ENCODE data around the gene PLEKHH1.

PLEKHH1 gene

GRCh38 chr14:67514650-67515385, 18.3 kb upstream of the PLEKHH1 start:
- TF ChIP-seq, protein P1, sequence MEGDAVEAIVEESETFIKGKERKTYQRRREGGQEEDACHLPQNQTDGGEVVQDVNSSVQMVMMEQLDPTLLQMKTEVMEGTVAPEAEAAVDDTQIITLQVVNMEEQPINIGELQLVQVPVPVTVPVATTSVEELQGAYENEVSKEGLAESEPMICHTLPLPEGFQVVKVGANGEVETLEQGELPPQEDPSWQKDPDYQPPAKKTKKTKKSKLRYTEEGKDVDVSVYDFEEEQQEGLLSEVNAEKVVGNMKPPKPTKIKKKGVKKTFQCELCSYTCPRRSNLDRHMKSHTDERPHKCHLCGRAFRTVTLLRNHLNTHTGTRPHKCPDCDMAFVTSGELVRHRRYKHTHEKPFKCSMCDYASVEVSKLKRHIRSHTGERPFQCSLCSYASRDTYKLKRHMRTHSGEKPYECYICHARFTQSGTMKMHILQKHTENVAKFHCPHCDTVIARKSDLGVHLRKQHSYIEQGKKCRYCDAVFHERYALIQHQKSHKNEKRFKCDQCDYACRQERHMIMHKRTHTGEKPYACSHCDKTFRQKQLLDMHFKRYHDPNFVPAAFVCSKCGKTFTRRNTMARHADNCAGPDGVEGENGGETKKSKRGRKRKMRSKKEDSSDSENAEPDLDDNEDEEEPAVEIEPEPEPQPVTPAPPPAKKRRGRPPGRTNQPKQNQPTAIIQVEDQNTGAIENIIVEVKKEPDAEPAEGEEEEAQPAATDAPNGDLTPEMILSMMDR (IDR thresholded peaks at IDR 0.05; ENCODE audit: insufficient read depth, low read depth, low read length, missing control alignments), result no peak

DNA sequence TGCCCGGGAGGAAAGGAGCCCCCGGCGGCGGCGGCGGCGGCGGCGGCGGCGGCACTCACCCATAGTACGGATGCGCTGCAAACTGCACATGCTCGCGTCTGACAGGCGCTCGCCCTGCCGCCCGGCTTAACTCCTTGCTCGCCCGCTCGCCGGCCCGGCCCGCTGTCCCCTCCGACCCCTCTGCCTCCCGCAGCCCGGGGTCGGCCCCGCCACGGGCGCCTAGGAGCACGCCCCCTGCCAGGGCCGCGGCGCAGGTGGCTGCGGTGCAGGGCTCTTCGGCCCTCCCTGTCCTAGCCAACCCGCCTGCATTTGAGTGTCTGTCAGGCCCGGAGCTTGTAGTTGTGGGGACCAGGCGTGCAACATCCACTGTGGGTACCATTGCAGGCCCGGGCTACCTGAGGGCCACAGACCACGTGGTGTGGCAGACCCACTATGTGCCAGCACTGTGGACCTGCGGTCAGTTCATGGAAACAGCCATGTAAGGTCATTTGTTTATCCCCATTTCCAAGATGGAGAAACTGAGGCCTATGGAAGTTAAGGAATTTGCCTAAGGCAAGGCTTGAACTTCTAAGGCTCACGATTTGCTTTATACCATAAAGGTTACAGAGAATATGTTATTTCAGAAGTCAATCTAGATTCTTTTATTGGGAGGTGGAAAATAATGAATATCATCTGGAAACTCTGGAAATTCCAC, 17.6 kb upstream of the PLEKHH1 start:
- TF ChIP-seq, protein P1 (IDR thresholded peaks at IDR 0.05; ENCODE audit: insufficient read depth, low read depth, low read length, missing control alignments), result no peak
- peak overlapping the region; percentile 55 for H3K4me3 ChIP-seq (ENCODE audit: low read depth, low read length)
- DNase-seq (ENCODE audit: low read depth), result peak; percentile 45

More at GRCh38 chr14:67514650-67515385, 18.3 kb upstream of the PLEKHH1 start:
- H3K4me3 ChIP-seq (ENCODE audit: low read depth, low read length), result peak overlapping the region; percentile 55
- peak; percentile 41 for DNase-seq (ENCODE audit: low read depth)

DNA sequence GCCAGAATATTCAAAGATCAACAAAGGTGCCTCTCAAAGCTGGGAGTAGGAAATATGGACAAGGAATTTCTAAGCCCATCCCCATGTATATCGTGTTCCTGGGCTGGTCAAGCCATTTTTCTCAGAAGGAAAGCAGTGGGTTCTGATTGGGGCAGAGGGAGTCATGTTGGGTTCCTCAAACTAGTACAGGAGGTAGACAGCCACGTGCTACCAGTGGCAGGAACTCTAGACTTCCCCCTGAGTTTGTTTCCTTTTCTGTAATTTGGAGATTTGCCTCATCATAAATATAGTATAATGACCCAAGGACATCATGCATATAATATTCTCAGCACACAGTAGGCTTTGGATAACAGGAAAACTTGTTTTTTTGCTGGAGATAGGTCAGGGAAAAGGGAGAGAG, 16.4 kb upstream of the PLEKHH1 start:
- TF ChIP-seq, protein P1 (IDR thresholded peaks at IDR 0.05; ENCODE audit: insufficient read depth, low read depth, low read length, missing control alignments), result no peak
- H3K4me3 ChIP-seq (ENCODE audit: low read depth, low read length), result no peak overlapping the region
- DNase-seq (ENCODE audit: low read depth), result no peak

DNA sequence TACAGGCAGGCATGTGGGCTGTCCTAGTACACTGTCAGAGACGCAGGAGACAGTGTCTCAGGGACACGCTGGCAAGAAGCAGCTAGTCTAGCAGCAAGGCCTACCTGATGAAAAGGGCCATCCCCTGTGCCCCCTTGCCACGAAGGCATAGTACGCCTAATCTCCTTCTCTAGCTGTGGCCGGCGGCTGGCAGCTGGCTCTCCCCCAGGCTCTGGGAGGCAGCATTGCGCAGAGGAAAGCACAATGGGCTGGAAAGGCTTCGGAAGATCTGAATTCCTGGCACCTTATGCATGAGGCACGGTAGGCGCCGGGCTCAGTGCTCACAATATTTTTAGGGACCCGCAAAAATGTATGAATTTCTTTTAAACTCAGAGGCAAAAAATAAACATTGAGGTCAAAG, 16.0 kb upstream of the PLEKHH1 start:
- no peak overlapping the region for H3K4me3 ChIP-seq (ENCODE audit: low read depth, low read length)
- TF ChIP-seq, protein P1 (IDR thresholded peaks at IDR 0.05; ENCODE audit: insufficient read depth, low read depth, low read length, missing control alignments), result no peak
- DNase-seq (ENCODE audit: low read depth), result no peak

DNA sequence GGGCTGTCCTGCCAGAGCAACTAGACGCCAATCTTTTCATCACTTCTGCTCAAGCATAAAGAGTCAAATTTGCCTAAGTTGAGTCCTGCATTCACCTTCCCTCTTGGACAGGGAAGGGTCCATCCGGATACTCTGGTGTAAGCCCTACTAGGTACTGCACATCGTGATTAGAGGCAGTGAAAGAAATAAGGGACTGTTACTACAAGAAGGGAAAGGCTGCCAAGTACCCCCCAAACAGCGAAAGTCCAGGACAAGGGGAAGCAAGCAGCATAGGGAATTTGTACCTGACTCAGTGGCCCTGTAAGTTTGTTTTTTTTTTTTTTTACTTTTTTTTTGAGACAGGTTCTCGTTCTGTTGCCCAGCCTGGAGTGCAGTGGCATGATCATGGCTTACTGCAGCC, 13.7 kb upstream of the PLEKHH1 start:
- TF ChIP-seq, protein P1 (IDR thresholded peaks at IDR 0.05; ENCODE audit: insufficient read depth, low read depth, low read length, missing control alignments), result no peak
- H3K4me3 ChIP-seq (ENCODE audit: low read depth, low read length), result no peak overlapping the region
- DNase-seq (ENCODE audit: low read depth), result no peak

- no peak overlapping the region for H3K4me3 ChIP-seq (ENCODE audit: low read depth, low read length)
- DNase-seq (ENCODE audit: low read depth), result no peak
- TF ChIP-seq, protein P1 (IDR thresholded peaks at IDR 0.05; ENCODE audit: insufficient read depth, low read depth, low read length, missing control alignments), result no peak
Measured at GRCh38 chr14:67520482-67520881, 12.6 kb upstream of the PLEKHH1 start.

Measured in GM12865 (cell line).